ENCODE data around the gene MCCC1.
"Not testable (repeated sequence)": the region's sequence is repeated elsewhere in the genome, so short reads cannot be mapped to it uniquely, and the experiment has no call there.

The MCCC1 gene

GRCh38 chr3:183013856-183014255, 85.4 kb downstream of the MCCC1 start:
- Histone ChIP-seq H3K9ac (ENCODE audit: low read depth, low read length) (no peak overlapping the region), H3K4me1 (ENCODE audit: insufficient read depth, low read length) (no peaks in the 10 kb centered on the region), H3K27me3 (ENCODE audit: insufficient read depth, low read length) (no peaks in the 10 kb centered on the region), H3K4me3 (ENCODE audit: low read length) (no peak overlapping the region), H3K36me3 (ENCODE audit: insufficient read depth, low read length) (no peaks in the 10 kb centered on the region), H3K27ac (ENCODE audit: low read depth, low read length) (no peak overlapping the region), H3K9me3 (ENCODE audit: insufficient read depth, low read depth, low read length) (no peaks in the 10 kb centered on the region)
- 92% methylated on average over 6 of the region's 6 CpGs for WGBS

GRCh38 chr3:183013074-183013473, 86.2 kb downstream of the MCCC1 start:
- H3K4me3 ChIP-seq (ENCODE audit: low read length), result no peak overlapping the region
- no peaks in the 10 kb centered on the region for H3K9me3 ChIP-seq (ENCODE audit: insufficient read depth, low read depth, low read length)
- H3K36me3 ChIP-seq (ENCODE audit: insufficient read depth, low read length), result no peaks in the 10 kb centered on the region
- H3K9ac ChIP-seq (ENCODE audit: low read depth, low read length), result no peak overlapping the region
- no peak overlapping the region for H3K27ac ChIP-seq (ENCODE audit: low read depth, low read length)
- H3K27me3 ChIP-seq (ENCODE audit: insufficient read depth, low read length), result no peaks in the 10 kb centered on the region
- H3K4me1 ChIP-seq (ENCODE audit: insufficient read depth, low read length), result no peaks in the 10 kb centered on the region
- WGBS, result 91% methylated on average over 5 of the region's 5 CpGs

- Histone ChIP-seq H3K27ac (ENCODE audit: low read depth, low read length) (no peak overlapping the region), H3K9me3 (ENCODE audit: insufficient read depth, low read depth, low read length) (no peaks in the 10 kb centered on the region), H3K27me3 (ENCODE audit: insufficient read depth, low read length) (no peaks in the 10 kb centered on the region), H3K36me3 (ENCODE audit: insufficient read depth, low read length) (no peaks in the 10 kb centered on the region), H3K4me3 (ENCODE audit: low read length) (no peak overlapping the region), H3K4me1 (ENCODE audit: insufficient read depth, low read length) (peaks cover 5% of the 10 kb centered on the region), H3K9ac (ENCODE audit: low read depth, low read length) (no peak overlapping the region)
Measured at GRCh38 chr3:183008800-183009199, 90.5 kb downstream of the MCCC1 start.

GRCh38 chr3:183008303-183008702, 91.0 kb downstream of the MCCC1 start:
- no peaks in the 10 kb centered on the region for H3K9me3 ChIP-seq (ENCODE audit: insufficient read depth, low read depth, low read length)

GRCh38 chr3:183006396-183007002, 92.8 kb downstream of the MCCC1 start:
- Histone ChIP-seq H3K9me3 (ENCODE audit: insufficient read depth, low read depth, low read length) (no peaks in the 10 kb centered on the region), H3K36me3 (ENCODE audit: insufficient read depth, low read length) (no peaks in the 10 kb centered on the region), H3K4me3 (ENCODE audit: low read length) (no peak overlapping the region), H3K4me1 (ENCODE audit: insufficient read depth, low read length) (peaks cover 5% of the 10 kb centered on the region), H3K9ac (ENCODE audit: low read depth, low read length) (no peak overlapping the region), H3K27ac (ENCODE audit: low read depth, low read length) (no peak overlapping the region), H3K27me3 (ENCODE audit: insufficient read depth, low read length) (no peaks in the 10 kb centered on the region)
- WGBS, result 76% methylated on average over 10 of the region's 10 CpGs

More at GRCh38 chr3:183008303-183008702, 91.0 kb downstream of the MCCC1 start:
- H3K27me3 ChIP-seq (ENCODE audit: insufficient read depth, low read length), result no peaks in the 10 kb centered on the region
- H3K36me3 ChIP-seq (ENCODE audit: insufficient read depth, low read length), result no peaks in the 10 kb centered on the region
- H3K9ac ChIP-seq (ENCODE audit: low read depth, low read length), result no peak overlapping the region
- no peak overlapping the region for H3K4me3 ChIP-seq (ENCODE audit: low read length)
- H3K4me1 ChIP-seq (ENCODE audit: insufficient read depth, low read length), result peaks cover 5% of the 10 kb centered on the region
- 98% methylated on average over 4 of the region's 4 CpGs for WGBS
- H3K27ac ChIP-seq (ENCODE audit: low read depth, low read length), result no peak overlapping the region

DNA sequence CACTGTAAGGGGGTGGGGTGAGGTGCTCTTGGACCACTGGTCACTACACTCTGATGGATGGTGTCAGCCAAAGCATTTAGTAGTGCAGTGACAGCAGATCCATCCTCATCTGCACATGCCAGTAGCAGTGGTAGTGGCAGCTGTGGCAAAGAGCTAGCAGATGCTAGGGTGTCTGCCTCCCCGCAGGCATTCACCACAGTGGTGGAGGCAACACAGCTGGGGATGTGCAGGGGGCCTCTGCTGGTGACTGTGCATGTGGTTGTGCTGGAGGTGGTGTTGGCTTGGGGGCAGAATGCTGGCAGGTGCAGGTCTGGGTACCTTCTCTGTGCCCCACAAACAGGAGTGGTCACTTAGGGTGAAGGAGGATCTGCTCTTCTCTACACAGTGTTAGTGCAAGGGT, 99.5 kb downstream of the MCCC1 start:
- Histone ChIP-seq H3K36me3 (ENCODE audit: insufficient read depth, low read length) (no peaks in the 10 kb centered on the region), H3K9me3 (ENCODE audit: insufficient read depth, low read depth, low read length) (no peaks in the 10 kb centered on the region), H3K27ac (ENCODE audit: low read depth, low read length) (no peak overlapping the region), H3K9ac (ENCODE audit: low read depth, low read length) (no peak overlapping the region), H3K27me3 (ENCODE audit: insufficient read depth, low read length) (no peaks in the 10 kb centered on the region), H3K4me1 (ENCODE audit: insufficient read depth, low read length) (no peaks in the 10 kb centered on the region), H3K4me3 (ENCODE audit: low read length) (no peak overlapping the region)
- WGBS, result 91% methylated on average over 1 of the region's 1 CpG

DNA sequence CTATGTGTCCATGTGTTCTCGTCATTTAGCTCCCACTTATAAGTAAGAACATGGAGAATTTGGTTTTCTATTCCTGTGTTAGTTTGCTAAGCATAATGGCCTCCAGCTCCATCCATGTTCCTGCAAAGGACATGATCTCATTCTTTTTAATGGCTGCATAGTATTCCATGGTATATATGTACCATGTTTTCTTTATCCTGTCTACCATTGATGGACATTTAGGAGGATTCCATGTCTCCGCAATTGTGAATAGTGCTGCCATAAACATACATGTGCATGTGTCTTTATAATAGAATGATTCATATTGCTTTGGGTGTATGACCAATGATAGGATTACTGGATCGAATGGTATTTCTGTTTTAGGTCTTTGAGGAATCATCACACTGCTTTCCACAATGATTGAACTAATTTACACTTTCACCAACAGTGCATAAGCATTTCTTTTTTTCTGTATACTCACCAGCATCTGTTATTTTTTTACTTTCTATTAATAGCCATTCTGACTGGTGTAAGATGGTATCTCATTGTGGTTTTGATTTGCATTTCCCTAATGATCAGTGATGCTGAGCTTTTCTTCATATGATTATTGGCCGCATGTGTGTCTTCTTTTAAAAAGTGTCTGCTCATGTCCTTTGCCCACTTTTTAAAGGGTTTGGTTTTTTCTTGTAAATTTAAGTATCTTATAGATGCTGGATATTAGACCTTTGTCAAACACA, 105.7 kb downstream of the MCCC1 start:
- not testable (repeated sequence) for H3K27ac ChIP-seq (ENCODE audit: low read depth, low read length); H3K9ac ChIP-seq (ENCODE audit: low read depth, low read length); H3K4me3 ChIP-seq (ENCODE audit: low read length); H3K4me1 ChIP-seq (ENCODE audit: insufficient read depth, low read length); H3K9me3 ChIP-seq (ENCODE audit: insufficient read depth, low read depth, low read length); H3K36me3 ChIP-seq (ENCODE audit: insufficient read depth, low read length); H3K27me3 ChIP-seq (ENCODE audit: insufficient read depth, low read length)
- 94% methylated on average over 3 of the region's 4 CpGs for WGBS

- 95% methylated on average over 3 of the region's 3 CpGs for WGBS
- Histone ChIP-seq H3K4me1 (ENCODE audit: insufficient read depth, low read length) (no peaks in the 10 kb centered on the region), H3K9ac (ENCODE audit: low read depth, low read length) (no peak overlapping the region), H3K27ac (ENCODE audit: low read depth, low read length) (no peak overlapping the region), H3K27me3 (ENCODE audit: insufficient read depth, low read length) (no peaks in the 10 kb centered on the region), H3K36me3 (ENCODE audit: insufficient read depth, low read length) (no peaks in the 10 kb centered on the region), H3K9me3 (ENCODE audit: insufficient read depth, low read depth, low read length) (no peaks in the 10 kb centered on the region), H3K4me3 (ENCODE audit: low read length) (no peak overlapping the region)
Measured at GRCh38 chr3:182989566-182989965, 109.7 kb downstream of the MCCC1 start.

GRCh38 chr3:182986021-182986420, 113.3 kb downstream of the MCCC1 start:
- Histone ChIP-seq H3K9ac (ENCODE audit: low read depth, low read length) (no peak overlapping the region), H3K27me3 (ENCODE audit: insufficient read depth, low read length) (no peaks in the 10 kb centered on the region), H3K9me3 (ENCODE audit: insufficient read depth, low read depth, low read length) (no peaks in the 10 kb centered on the region), H3K36me3 (ENCODE audit: insufficient read depth, low read length) (no peaks in the 10 kb centered on the region), H3K27ac (ENCODE audit: low read depth, low read length) (no peak overlapping the region), H3K4me1 (ENCODE audit: insufficient read depth, low read length) (no peaks in the 10 kb centered on the region; the same call in 1 of the 2 replicates), H3K4me3 (ENCODE audit: low read length) (no peak overlapping the region)
- WGBS, result 91% methylated on average over 6 of the region's 6 CpGs

- H3K4me3 ChIP-seq (ENCODE audit: low read length), result no peak overlapping the region
- peaks cover 3% of the 10 kb centered on the region for H3K4me1 ChIP-seq (ENCODE audit: insufficient read depth, low read length)
- no peaks in the 10 kb centered on the region for H3K9me3 ChIP-seq (ENCODE audit: insufficient read depth, low read depth, low read length)
- no peak overlapping the region for H3K27ac ChIP-seq (ENCODE audit: low read depth, low read length)
- no peaks in the 10 kb centered on the region for H3K27me3 ChIP-seq (ENCODE audit: insufficient read depth, low read length)
- no peak overlapping the region for H3K9ac ChIP-seq (ENCODE audit: low read depth, low read length)
- no peaks in the 10 kb centered on the region for H3K36me3 ChIP-seq (ENCODE audit: insufficient read depth, low read length)
Measured at GRCh38 chr3:182983876-182984275, 115.4 kb downstream of the MCCC1 start.

GRCh38 chr3:182981038-182981380, 118.3 kb downstream of the MCCC1 start:
- H3K27ac ChIP-seq (ENCODE audit: low read depth, low read length), result no peak overlapping the region

More at GRCh38 chr3:182981038-182981380, 118.3 kb downstream of the MCCC1 start:
- Histone ChIP-seq H3K4me1 (ENCODE audit: insufficient read depth, low read length) (peaks cover 13% of the 10 kb centered on the region), H3K36me3 (ENCODE audit: insufficient read depth, low read length) (no peaks in the 10 kb centered on the region), H3K9ac (ENCODE audit: low read depth, low read length) (no peak overlapping the region), H3K27me3 (ENCODE audit: insufficient read depth, low read length) (no peaks in the 10 kb centered on the region), H3K4me3 (ENCODE audit: low read length) (peak overlapping the region; percentile 94), H3K9me3 (ENCODE audit: insufficient read depth, low read depth, low read length) (no peaks in the 10 kb centered on the region)
- WGBS, result 80% methylated on average over 10 of the region's 10 CpGs

Data from HUES64 (cell line).